ENCODE measurements around the gene SPATA32. TPM values are rescaled to one million over a fixed set of nuclear protein-coding genes. Genes with fewer than 3 reads are reported as not detected.

The SPATA32 gene
- total RNA-seq, 2 experiments from 2014 or later, result 0.62 to 0.68 TPM

DNA sequence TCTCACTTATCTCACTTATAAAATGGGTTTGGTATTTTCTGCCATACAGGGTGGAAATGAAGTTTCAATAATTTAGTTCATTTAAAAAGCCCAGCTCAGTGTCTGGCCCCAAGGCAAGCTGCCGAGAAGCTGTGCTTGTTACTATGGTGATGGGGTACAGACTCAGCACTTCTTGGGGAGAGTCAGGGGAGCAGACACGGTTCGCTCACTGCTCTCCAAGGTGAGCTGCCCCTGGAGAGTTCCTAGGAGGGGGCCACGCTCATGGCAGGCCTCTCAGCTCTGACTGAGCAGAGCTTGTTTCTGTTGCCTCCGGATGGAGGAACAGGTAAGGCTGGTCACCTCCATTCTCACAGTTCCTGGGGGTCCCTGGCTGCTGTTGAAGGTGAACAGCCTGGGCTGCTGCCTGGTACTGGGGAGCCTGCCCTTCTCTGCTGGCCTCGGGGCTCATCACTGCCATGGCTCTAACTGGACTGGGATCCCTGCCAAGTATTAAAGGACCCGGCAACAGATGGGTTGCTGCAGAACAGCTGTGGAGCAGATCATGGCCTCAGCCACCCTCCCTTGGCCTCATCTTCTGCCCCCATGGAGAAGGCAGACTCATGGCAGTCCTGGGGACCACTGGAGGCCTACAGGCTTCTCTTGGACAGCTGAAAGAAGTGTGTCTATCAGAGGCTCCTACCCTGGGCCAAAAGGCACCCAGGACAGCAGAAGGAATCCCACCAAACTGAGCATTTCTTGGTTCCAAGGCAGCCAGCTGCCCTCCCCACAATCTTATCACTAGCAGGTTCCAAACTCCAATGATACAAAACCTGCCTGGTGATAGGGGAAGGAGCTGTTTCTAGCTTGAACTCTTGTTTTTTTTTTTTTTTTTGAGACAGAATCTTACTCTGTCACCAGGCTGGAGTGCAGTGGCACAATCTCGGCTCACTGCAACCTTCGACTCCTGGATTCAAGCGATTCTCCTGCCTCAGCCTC, 25.9 kb upstream of the SPATA32 start:
- Mint-ChIP-seq H3K4me1 (peaks cover 24% of the 10 kb centered on the region), H3K9me3 (no peaks in the 10 kb centered on the region), H3K36me3 (peaks cover 24% of the 10 kb centered on the region), H3K4me3 (no peak overlapping the region), H3K27ac (no peak overlapping the region), H3K27me3 (no peaks in the 10 kb centered on the region)
- DNase-seq, result no peak

DNA sequence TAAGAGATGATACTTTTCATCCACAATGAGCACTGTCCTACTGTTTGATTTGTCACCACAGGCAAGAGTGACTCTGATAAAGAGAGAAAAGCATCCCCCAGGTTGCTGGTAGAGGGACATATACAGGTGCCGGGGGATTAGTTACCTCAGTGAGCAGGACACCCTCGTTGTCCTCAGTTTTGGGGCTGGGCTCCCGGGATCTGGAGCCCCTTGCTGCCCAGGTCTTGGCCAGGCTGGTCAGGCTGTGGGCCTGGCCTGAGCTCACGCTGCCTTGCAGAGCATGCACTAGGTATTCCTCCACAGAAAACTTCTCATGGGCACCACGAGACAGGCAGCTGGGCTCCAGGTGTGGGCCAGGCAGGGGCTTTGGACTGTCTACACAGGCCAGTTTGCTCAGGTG, 24.4 kb upstream of the SPATA32 start:
- H3K27me3 Mint-ChIP-seq, result no peaks in the 10 kb centered on the region
- peaks cover 29% of the 10 kb centered on the region for H3K36me3 Mint-ChIP-seq
- H3K4me3 Mint-ChIP-seq, result no peak overlapping the region
- no peaks in the 10 kb centered on the region for H3K9me3 Mint-ChIP-seq
- no peak for DNase-seq
- H3K27ac Mint-ChIP-seq, result no peak overlapping the region
- peaks cover 16% of the 10 kb centered on the region for H3K4me1 Mint-ChIP-seq

DNA sequence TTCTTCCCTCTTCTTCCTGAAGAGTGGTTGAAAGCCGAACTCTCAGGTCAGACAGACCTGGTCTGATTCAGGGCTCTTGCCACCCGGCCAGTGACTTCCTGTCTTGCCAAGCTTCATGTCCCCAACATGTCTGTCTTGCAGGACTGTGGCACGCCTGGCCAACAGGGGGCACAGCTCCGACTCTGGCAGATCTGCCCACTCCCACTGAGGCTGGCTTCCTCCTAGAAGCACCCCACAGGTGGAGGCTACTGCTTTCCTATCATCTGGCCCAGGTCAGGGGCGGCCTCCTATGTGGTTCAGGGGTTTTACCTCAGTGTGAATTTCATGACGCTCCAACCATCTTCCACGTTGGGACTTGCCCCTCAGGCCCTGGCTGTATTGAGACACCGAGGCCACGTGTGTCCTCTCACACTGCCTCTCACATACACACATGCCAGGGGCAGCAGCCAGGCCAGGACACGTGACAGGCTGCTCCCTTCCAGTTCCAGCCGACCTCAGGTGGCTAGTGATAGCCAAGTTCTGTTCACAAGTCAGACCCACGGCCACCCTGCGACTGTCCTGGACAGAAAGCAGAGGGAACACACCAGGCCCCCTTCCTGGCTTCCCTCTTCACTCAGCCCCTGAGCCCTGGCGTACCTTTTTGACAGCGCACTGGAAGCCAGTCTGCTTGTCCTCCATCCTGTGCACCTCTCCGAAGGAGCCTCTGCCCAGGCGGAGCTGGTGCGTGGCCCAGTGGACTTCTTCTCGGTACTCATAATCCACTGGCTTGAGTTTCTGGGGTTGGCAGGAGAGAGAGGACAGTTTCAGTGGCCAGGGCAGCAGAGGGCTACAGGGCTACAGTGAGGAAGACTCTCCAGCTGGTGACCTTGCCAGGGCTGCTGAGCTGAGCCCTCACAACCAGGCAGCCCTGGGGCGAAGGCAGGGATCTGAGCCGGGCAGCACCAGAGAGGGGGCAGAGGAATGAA, 22.6 kb upstream of the SPATA32 start:
- peak; percentile 37 for DNase-seq
- Mint-ChIP-seq H3K4me1 (peaks cover 11% of the 10 kb centered on the region), H3K27ac (peak overlapping the region; percentile 63), H3K4me3 (no peak overlapping the region), H3K27me3 (no peaks in the 10 kb centered on the region), H3K9me3 (no peaks in the 10 kb centered on the region), H3K36me3 (peaks cover 24% of the 10 kb centered on the region)

DNA sequence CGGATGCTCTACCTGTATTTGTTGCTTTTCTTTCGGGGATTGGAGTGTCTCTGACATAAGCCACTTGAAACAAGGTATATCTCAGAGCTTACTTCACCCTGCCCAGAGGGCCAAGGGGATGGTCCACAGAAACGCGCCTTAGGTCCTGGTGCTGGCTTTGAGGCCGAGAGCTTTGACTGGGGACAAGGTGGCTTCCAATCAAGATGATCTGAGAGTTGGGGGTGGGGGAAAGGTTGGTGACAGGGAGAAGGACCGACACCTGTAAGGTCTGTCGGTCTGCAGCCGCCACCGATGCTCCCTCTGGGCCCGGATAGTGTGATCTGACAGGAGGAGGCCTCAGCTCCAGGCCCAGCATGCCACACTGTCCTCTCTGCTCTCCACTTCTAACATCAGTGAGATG, 21.8 kb upstream of the SPATA32 start:
- peak overlapping the region; percentile 63 for H3K27ac Mint-ChIP-seq
- DNase-seq, result no peak
- peaks cover 21% of the 10 kb centered on the region for H3K36me3 Mint-ChIP-seq
- H3K4me1 Mint-ChIP-seq, result peaks cover 11% of the 10 kb centered on the region
- no peaks in the 10 kb centered on the region for H3K27me3 Mint-ChIP-seq
- H3K4me3 Mint-ChIP-seq, result no peak overlapping the region
- H3K9me3 Mint-ChIP-seq, result no peaks in the 10 kb centered on the region

DNA sequence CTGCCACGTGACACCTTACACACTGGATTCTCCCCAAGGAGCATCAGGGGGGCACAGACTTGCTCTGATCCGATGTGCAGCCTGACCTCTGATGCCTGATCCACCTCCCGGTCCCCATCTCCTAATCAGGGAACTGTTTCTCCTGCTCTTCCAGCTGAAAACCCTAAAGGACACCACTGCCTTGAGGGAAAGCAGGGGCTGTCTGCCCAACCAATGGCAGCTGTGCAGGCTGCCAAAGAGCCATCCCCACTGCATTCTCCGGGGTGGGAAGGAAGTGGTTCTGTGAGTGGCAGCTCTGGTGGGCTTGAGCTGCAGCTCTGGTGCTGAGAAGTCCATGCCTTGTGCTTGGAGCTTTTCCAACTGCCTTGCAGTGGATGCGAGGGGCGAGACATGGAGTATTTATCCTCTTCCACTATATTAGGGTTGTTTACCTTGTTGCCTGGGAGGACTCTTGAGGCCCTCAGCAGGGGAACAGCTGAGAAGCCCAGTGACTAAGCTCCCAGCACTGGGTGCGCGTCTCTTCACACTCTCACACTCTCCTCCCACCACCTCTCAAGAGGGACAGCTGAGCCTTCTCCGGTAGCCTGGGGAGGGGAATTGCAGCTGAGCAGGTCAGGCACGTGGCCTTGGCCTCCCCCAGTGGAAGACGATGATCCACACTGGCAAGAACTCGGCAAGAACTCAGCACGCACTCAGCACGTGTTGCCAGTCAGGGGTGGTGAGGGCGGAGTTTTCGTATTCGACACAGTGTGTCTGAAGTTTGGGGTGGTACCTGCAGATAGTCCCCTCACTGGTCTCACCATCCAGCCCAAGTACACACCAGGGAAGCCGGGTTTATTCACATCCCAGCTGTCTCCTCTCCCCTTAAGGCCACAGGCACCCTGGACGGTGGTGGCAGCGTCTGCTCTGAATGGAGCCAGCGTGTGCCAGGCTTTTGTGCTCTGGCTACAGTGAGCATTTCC, 21.1 kb upstream of the SPATA32 start:
- Mint-ChIP-seq H3K4me3 (no peak overlapping the region), H3K27ac (peak overlapping the region; percentile 29), H3K27me3 (no peaks in the 10 kb centered on the region), H3K9me3 (no peaks in the 10 kb centered on the region), H3K36me3 (peaks cover 19% of the 10 kb centered on the region), H3K4me1 (peaks cover 11% of the 10 kb centered on the region)
- no peak for DNase-seq

DNA sequence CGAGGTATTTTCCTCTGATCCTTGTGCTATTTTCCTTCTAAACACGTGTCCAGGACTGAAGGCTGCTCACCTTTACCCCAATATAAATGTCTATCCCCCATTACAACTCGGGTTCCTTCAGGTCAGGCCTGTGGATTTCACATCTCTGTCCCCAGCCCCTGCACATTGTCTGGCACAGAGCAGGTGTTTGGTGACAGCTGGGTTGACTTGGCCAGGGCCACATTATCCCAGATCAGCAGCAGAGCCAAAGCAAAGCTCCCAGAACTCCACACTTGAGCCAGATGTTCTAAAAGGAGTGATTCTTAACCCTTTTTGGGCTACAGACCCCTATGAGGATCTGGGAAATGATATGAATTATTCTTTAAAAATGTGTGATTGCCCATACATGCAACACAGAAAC, 18.0 kb upstream of the SPATA32 start:
- Mint-ChIP-seq H3K36me3 (peaks cover 12% of the 10 kb centered on the region), H3K27ac (no peak overlapping the region), H3K4me3 (no peak overlapping the region), H3K9me3 (no peaks in the 10 kb centered on the region), H3K4me1 (peaks cover 15% of the 10 kb centered on the region), H3K27me3 (no peaks in the 10 kb centered on the region)
- no peak for DNase-seq

DNA sequence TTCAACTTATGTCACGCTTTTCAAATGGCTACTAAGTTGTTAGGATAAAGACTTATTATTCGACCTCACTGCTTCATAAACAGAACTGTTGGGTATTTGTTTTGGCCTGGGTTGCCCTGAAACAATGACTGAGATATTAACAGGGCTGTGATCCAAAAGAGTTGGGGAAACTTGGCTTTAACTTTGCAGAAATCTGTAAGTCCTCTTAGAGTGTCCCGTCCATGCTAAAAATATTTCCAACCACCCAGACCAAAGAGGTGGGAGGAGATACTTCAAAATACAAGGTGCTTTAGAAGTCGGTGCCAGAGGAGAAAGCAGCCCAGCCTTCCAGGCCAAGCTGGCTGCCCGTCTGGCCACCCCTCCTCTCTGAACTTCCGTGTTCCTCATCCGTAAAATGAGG, 16.1 kb upstream of the SPATA32 start:
- Mint-ChIP-seq H3K9me3 (no peaks in the 10 kb centered on the region), H3K27me3 (no peaks in the 10 kb centered on the region), H3K36me3 (peaks cover 6% of the 10 kb centered on the region), H3K4me1 (peaks cover 7% of the 10 kb centered on the region), H3K4me3 (no peak overlapping the region), H3K27ac (no peak overlapping the region)
- DNase-seq, result no peak

DNA sequence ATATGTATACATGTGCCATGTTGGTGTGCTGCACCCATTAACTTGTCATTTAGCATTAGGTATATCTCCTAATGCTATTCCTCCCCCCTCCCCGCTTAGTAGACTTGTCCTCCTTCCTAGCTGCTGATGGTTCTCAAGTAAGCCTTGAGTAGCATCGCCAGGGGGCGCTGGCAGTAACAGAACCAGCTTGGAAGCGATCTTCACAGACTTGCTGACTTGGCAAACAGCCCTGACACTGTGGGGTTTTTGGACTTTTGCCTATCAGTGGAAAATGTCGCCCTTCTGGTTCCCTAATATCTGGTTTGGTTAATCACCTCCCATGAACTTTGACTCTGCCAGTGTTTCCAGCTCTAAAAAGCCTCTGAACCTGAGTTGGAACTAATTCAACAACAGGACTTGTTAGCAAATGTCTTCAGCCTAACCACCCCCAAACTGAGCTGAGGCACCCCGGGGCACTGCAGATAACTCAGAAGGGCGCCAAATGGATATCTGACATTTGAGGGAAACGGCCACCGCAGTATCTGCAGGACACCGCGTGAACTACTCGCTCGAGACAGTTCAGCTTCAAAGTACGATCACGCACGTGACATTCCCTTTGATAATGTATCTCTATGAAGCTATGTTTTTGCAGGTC, 15.4 kb upstream of the SPATA32 start:
- H3K36me3 Mint-ChIP-seq, result peaks cover 1% of the 10 kb centered on the region
- peak overlapping the region; percentile 27 for H3K27ac Mint-ChIP-seq
- H3K27me3 Mint-ChIP-seq, result no peaks in the 10 kb centered on the region
- peak; percentile 84 for DNase-seq
- H3K4me1 Mint-ChIP-seq, result peaks cover 6% of the 10 kb centered on the region
- no peaks in the 10 kb centered on the region for H3K9me3 Mint-ChIP-seq
- no peak overlapping the region for H3K4me3 Mint-ChIP-seq

DNA sequence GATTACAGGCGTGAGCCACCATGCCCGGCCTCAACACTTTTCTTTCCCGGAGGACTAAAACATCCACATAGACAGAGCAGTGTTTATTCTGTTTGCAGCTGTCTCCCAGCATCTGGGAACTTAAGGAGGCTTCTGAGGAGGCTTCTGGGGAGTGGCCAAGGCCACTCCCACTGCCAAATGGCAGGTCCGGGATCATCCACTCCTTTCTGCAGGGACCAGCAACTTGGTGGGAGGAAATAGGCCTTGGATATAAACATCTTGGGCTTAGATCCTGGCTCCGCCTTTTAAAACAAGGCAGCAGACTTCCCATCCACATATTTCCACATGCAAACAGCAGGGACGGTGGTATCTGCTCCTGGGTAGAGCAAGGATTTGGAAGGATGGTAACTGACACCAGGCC, 14.1 kb upstream of the SPATA32 start:
- no peaks in the 10 kb centered on the region for H3K9me3 Mint-ChIP-seq
- no peaks in the 10 kb centered on the region for H3K36me3 Mint-ChIP-seq
- H3K27me3 Mint-ChIP-seq, result no peaks in the 10 kb centered on the region
- no peak overlapping the region for H3K27ac Mint-ChIP-seq
- H3K4me1 Mint-ChIP-seq, result peaks cover 7% of the 10 kb centered on the region
- no peak for DNase-seq
- no peak overlapping the region for H3K4me3 Mint-ChIP-seq

DNA sequence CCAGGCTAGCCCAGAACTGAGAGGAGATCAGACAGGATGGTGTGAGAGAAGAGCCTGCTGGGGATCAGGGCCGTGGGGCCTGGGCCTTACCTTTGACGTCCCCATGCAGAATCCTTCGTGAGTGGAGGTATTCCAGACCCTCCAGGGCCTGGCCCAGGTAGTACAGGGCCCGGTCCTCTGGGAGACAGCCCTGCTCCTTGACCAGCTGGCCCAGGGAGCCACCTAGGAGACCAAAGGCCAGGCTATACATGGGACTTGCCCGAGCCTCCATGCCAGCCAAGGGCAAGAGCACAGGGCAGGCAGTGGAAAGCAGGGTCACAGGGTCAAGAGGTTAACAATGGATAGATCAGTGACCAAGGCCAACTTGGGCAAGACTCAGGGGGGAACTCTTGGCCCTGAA, 12.1 kb upstream of the SPATA32 start:
- no peak for DNase-seq
- no peak overlapping the region for H3K4me3 Mint-ChIP-seq
- peaks cover 23% of the 10 kb centered on the region for H3K4me1 Mint-ChIP-seq
- no peaks in the 10 kb centered on the region for H3K27me3 Mint-ChIP-seq
- no peak overlapping the region for H3K27ac Mint-ChIP-seq
- H3K9me3 Mint-ChIP-seq, result no peaks in the 10 kb centered on the region
- H3K36me3 Mint-ChIP-seq, result peaks cover 13% of the 10 kb centered on the region

DNA sequence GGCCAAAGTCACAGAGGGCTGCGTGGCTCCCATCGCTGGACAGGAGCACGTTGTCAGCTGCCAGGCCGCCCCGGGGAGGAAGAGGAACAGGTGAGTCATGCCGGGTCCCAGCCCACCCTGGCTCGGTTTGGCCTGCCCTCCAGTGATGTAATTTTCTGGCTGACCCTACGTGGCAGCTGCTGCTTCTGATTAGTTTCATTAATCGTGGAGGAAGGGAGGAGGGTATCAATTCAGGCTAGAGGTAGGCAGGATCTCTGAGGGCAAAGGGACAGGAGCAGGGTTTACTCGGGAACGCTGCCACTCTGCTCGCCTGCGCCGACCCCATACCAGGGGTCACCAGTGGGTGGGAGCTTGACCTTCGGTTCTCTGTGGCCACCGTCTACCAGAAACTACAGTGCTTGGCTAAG, 11.7 kb upstream of the SPATA32 start:
- peaks cover 23% of the 10 kb centered on the region for H3K4me1 Mint-ChIP-seq
- H3K4me3 Mint-ChIP-seq, result no peak overlapping the region
- H3K9me3 Mint-ChIP-seq, result no peaks in the 10 kb centered on the region
- no peaks in the 10 kb centered on the region for H3K27me3 Mint-ChIP-seq
- H3K27ac Mint-ChIP-seq, result no peak overlapping the region
- no peak for DNase-seq
- H3K36me3 Mint-ChIP-seq, result peaks cover 15% of the 10 kb centered on the region

DNA sequence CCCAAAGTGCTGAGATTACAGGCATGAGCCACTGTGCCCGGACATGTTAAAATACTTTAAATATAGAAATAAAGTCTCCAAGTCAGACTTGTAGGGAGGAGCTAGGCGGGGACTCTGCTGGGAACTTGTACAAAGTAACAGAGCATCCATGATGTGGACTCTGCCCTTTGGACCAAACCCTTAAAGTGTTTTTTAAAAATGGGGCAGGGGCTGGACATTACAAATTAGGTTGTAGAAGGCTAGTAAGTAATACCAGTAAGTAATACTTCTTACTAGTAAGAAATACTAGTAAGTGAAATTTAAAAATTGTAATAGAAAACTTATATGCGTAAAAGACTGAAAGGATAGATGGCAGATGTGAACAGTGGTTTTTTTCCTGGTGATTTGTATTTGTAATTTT, 9.7 kb upstream of the SPATA32 start:
- no peaks in the 10 kb centered on the region for H3K27me3 Mint-ChIP-seq
- H3K27ac Mint-ChIP-seq, result no peak overlapping the region
- peaks cover 19% of the 10 kb centered on the region for H3K36me3 Mint-ChIP-seq
- no peaks in the 10 kb centered on the region for H3K9me3 Mint-ChIP-seq
- H3K4me3 Mint-ChIP-seq, result no peak overlapping the region
- peaks cover 21% of the 10 kb centered on the region for H3K4me1 Mint-ChIP-seq
- no peak for DNase-seq

DNA sequence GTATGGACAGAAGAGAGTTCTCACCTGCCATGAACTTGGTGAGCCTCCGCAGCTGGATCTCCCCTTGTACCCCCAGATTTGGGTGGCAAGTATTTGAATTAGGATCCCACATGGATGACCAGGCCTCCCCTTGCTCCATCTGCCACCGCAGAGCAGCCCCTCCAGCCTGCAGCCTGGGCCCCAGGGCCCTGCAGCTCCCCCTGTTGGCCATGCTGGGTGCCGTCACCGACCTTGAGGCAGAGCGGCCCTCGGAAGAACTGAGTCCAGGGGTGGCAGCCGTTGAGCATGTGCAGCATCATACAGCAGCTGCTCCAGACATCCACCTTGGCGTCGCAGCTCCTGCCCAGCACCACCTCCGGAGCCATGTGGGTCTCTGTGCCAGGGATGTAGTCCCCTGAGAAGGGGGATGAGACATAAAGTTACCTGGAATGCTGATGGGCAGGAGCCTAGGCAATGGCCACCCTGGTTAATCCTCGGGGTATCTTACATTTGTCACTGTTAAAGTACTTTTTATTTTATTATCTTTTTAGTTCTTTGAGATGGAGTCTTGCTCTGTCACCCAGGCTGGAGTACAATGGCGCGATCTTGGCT, 9.0 kb upstream of the SPATA32 start:
- DNase-seq, result peak; percentile 70
- Mint-ChIP-seq H3K4me1 (peaks cover 21% of the 10 kb centered on the region), H3K27ac (peak overlapping the region; percentile 78), H3K4me3 (no peak overlapping the region), H3K27me3 (no peaks in the 10 kb centered on the region), H3K36me3 (peaks cover 19% of the 10 kb centered on the region), H3K9me3 (no peaks in the 10 kb centered on the region)

DNA sequence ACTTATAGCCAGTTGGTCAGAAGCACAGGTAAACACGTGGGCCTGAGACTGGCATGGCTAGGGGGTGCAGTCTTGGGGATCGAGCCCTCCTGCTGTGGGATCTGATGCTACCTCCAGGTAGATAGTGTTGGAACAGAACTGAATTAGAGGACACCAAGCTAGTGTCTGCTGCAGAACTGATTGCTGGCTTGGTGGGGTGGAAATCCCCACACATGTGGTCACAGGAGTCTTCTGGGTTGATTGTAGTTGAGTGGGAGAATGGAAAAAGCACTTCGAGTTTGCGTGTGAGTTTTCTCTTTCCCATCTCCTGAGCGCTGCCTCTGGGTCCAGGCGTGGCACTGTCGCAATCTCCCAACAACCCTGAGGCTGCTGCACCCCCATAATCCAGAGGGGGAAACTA, 8.0 kb upstream of the SPATA32 start:
- no peaks in the 10 kb centered on the region for H3K27me3 Mint-ChIP-seq
- peaks cover 21% of the 10 kb centered on the region for H3K36me3 Mint-ChIP-seq
- DNase-seq, result peak; percentile 51
- H3K27ac Mint-ChIP-seq, result peak overlapping the region; percentile 78
- H3K9me3 Mint-ChIP-seq, result no peaks in the 10 kb centered on the region
- peaks cover 21% of the 10 kb centered on the region for H3K4me1 Mint-ChIP-seq
- no peak overlapping the region for H3K4me3 Mint-ChIP-seq

Measured in activated naive CD8-positive, alpha-beta T cell treated with anti-CD3 and anti-CD28 coated beads for 36 hours (primary cell).